Fibroblast of lung (primary cell): Measurements from ENCODE around the gene NCK2.

Experiments
- CTCF ChIP-seq, 2 donors: IDR thresholded peaks in 1 of 2; conservative IDR thresholded peaks in 1 of 2; 1 replicate in 1 of 2; 2 replicates in 1 of 2; pipeline ENCODE4 v1.5.1; 2011 to 2012; ENCODE audit warnings: low read length in 2 of 2, control low read depth in 1 of 2, inconsistent platforms in 1 of 2, low read depth in 1 of 2, mild to moderate bottlenecking in 1 of 2
- EZH2 ChIP-seq: IDR thresholded peaks from 2 replicates; pipeline ENCODE4 v1.5.1; 2012; ENCODE audit warnings: low read length, control low read depth, mild to moderate bottlenecking; ENCODE audit errors: missing control alignments

- TF ChIP-seq CTCF (conservative IDR thresholded peaks at IDR 0.05 in 1 of 2, IDR thresholded peaks at IDR 0.05 in 1 of 2; ENCODE audit: low read depth in 1 of 2, low read length in 2 of 2) (no peak), EZH2 (no peak)
Measured at GRCh38 chr2:105882341-105882740, 137.6 kb downstream of the NCK2 start.
